K562 (cell line): ENCODE measurements around the gene VDAC1. TPM values are rescaled to one million over a fixed set of nuclear protein-coding genes. Genes with fewer than 3 reads are reported as not detected.

Experiments
- BDP1 ChIP-seq: IDR thresholded peaks from 3 replicates; pipeline ENCODE4 v1.6.1; 2011; ENCODE audit not compliant: insufficient read length, insufficient read depth
- CBX5 ChIP-seq: IDR thresholded peaks from 2 replicates; pipeline ENCODE4 v1.6.1; 2014; ENCODE audit warnings: low read depth, borderline replicate concordance
- DMBX1 ChIP-seq: fragments of 250-450 bp; sonication (Bioruptor Pico); IDR thresholded peaks from 2 replicates; pipeline ENCODE4 v1.8.0; 2022; ENCODE audit warnings: inconsistent platforms, mild to moderate bottlenecking, moderate library complexity, borderline replicate concordance
- GTF2E2 ChIP-seq: fragments of 200-800 bp; sonication (Bioruptor generic); IDR thresholded peaks from 2 replicates; pipeline ENCODE4 v1.6.1; 2016; ENCODE audit warnings: missing genetic modification characterization, missing compliant biosample characterization
- MAZ ChIP-seq, 2 experiments: fragments of 450-650 bp in 1 of 2; sonication (generic) in 1 of 2; formaldehyde crosslinking; IDR thresholded peaks in 1 of 2; conservative IDR thresholded peaks in 1 of 2; 2 replicates each; pipeline versions ENCODE4 v1.4.0 to v1.5.0; 2020; ENCODE audit warnings: mild to moderate bottlenecking in 1 of 2, missing genetic modification reagents in 1 of 2
- NUFIP1 ChIP-seq: fragments of 450-650 bp; IDR thresholded peaks from 2 replicates; pipeline ENCODE4 v1.6.1; 2018; ENCODE audit not compliant: partially characterized antibody
- PCBP1 ChIP-seq: fragments of 200-400 bp; formaldehyde crosslinking; IDR thresholded peaks from 2 replicates; pipeline ENCODE4 v1.6.1; 2018; ENCODE audit warnings: mild to moderate bottlenecking, low read depth, low read length; ENCODE audit not compliant: poor library complexity, severe bottlenecking
- PHB2 ChIP-seq: fragments of 450-650 bp; IDR thresholded peaks from 2 replicates; pipeline ENCODE4 v1.6.1; 2017; ENCODE audit warnings: low read depth
- PRMT5 ChIP-seq: sonication (generic); formaldehyde crosslinking; IDR thresholded peaks from 2 replicates; pipeline ENCODE4 v1.5.0; 2020; ENCODE audit warnings: missing genetic modification reagents
- RBFOX2 ChIP-seq: fragments of 200-400 bp; formaldehyde crosslinking; IDR thresholded peaks from 2 replicates; pipeline ENCODE4 v1.6.1; 2017; ENCODE audit warnings: low read depth, mild to moderate bottlenecking, low read length, moderate library complexity
- SMAD3 ChIP-seq: fragments of 450-650 bp; formaldehyde crosslinking; conservative IDR thresholded peaks from 2 replicates; pipeline ENCODE4 v1.4.0; 2020; ENCODE audit warnings: mild to moderate bottlenecking
- SMARCE1 ChIP-seq: fragments of 450-650 bp; IDR thresholded peaks from 2 replicates; pipeline ENCODE4 v1.7.1; 2016; ENCODE audit warnings: mild to moderate bottlenecking
- SPI1 ChIP-seq: IDR thresholded peaks from 2 replicates; pipeline ENCODE4 v1.6.1; 2011; ENCODE audit warnings: low read depth, low read length, control low read depth, borderline replicate concordance
- SRSF7 ChIP-seq: fragments of 200-400 bp; formaldehyde crosslinking; optimal IDR thresholded peaks from 2 replicates; pipeline ENCODE3; 2017; ENCODE audit warnings: mild to moderate bottlenecking, low read depth, low read length
- ZC3H8 ChIP-seq: fragments of 450-650 bp; IDR thresholded peaks from 2 replicates; pipeline ENCODE4 v1.6.1; 2017
- ZNF324 ChIP-seq: fragments of 250-450 bp; sonication (Bioruptor Pico); IDR thresholded peaks from 2 replicates; pipeline ENCODE4 v1.4.0; 2020; ENCODE audit warnings: mild to moderate bottlenecking
- polyA plus RNA-seq, 8 experiments: library from polyadenylated mRNA; depleted of rRNA in 4 of 8; stranded (reverse) in 5 of 8; unstranded in 3 of 8; fragments of >200 nt; fragmentation: Nextera tagmentation in 2 of 8; fragmentation: Illumina TruSeq in 1 of 8; extraction: Ambion mirVana in 2 of 8; extraction: Trizol in 1 of 8; gene quantifications; 2 replicates each; pipeline versions ENCODE4 v1.2.1 to v1.2.3, GENCODE V29; 2011 to 2014; ENCODE audit warnings: inconsistent platforms in 1 of 8, missing spikeins in 1 of 8
- total RNA-seq, 7 experiments: library from RNA; depleted of rRNA in 6 of 7; stranded (reverse); fragments of >200 nt in 6 of 7; fragmentation: Illumina TruSeq in 2 of 7; extraction: Trizol in 2 of 7; gene quantifications; 2 replicates each; pipeline versions ENCODE4 v1.2.1 to v1.2.3, GENCODE V29; 2011 to 2021; ENCODE audit warnings: low replicate concordance in 1 of 7
- TF ChIP-seq, protein P1 (sequence below): sonication (generic); formaldehyde crosslinking; IDR thresholded peaks from 2 replicates; pipeline ENCODE4 v1.8.0; 2022; ENCODE audit warnings: missing genetic modification reagents, mild to moderate bottlenecking, borderline replicate concordance
- TF ChIP-seq, protein P2 (sequence below): fragments of 200-800 bp; sonication (Bioruptor generic); IDR thresholded peaks from 2 replicates; pipeline ENCODE4 v1.6.1; 2017; ENCODE audit warnings: missing genetic modification characterization, missing compliant biosample characterization
- TF ChIP-seq, protein P3 (sequence below): fragments of 450-650 bp; formaldehyde crosslinking; IDR thresholded peaks from 2 replicates; pipeline ENCODE4 v1.4.0; 2020; ENCODE audit warnings: mild to moderate bottlenecking
- TF ChIP-seq, protein P4 (sequence below): fragments of 450-650 bp; IDR thresholded peaks from 2 replicates; pipeline ENCODE4 v1.6.1; 2017; ENCODE audit warnings: mild to moderate bottlenecking, moderate library complexity
- TF ChIP-seq, protein P5 (sequence below): fragments of 250-450 bp; sonication (Bioruptor Pico); IDR thresholded peaks from 2 replicates; pipeline ENCODE4 v1.8.0; 2021; ENCODE audit warnings: moderate library complexity, mild to moderate bottlenecking, inconsistent platforms

Gene VDAC1
- total and polyA plus RNA-seq, 9 of the 15 experiments (the other 6 are each of a cell fraction or from before 2014, with no cell fraction given), result 168 to 366 (median 293) TPM

DNA sequence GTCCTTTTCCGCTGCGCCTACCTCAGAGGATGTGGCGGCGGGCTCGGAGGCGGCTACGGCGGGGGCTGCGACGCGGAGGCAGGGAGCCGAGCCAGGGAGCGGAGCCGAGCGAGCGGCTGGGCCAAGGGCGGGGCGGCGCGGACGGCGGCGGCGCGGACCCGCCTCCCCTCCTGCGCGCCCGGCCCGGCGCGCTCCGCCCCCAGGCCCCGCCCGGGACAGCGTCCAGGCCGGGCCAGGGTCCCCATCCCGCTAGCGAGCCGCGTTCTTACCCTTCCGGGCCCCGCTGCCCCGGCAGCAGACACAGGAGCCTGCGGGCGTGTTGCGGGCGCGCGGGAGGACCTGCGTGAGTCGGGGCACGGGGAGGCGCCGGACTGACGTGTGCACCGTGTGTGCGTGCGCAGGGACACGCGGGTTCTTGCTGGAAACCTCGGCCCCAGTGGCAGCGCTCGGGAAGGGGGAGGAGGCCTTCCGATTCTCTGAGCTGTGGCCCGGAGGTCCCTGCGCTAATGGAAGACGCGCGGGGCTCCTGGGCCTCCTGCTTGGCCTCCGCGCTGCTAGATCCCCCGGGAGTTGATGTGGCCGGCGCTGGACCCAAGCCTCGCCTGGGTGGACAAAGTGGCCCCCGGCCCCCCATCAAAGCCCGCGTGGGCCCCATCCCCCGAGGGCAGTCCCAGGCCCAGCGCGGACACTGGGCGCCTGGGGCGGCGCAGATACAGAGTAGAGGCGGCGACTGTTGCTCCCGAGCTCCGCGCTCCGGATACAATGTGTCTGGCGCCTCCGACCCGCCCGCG is at the start of gene VDAC1 (continued):
- TF ChIP-seq, protein P1, sequence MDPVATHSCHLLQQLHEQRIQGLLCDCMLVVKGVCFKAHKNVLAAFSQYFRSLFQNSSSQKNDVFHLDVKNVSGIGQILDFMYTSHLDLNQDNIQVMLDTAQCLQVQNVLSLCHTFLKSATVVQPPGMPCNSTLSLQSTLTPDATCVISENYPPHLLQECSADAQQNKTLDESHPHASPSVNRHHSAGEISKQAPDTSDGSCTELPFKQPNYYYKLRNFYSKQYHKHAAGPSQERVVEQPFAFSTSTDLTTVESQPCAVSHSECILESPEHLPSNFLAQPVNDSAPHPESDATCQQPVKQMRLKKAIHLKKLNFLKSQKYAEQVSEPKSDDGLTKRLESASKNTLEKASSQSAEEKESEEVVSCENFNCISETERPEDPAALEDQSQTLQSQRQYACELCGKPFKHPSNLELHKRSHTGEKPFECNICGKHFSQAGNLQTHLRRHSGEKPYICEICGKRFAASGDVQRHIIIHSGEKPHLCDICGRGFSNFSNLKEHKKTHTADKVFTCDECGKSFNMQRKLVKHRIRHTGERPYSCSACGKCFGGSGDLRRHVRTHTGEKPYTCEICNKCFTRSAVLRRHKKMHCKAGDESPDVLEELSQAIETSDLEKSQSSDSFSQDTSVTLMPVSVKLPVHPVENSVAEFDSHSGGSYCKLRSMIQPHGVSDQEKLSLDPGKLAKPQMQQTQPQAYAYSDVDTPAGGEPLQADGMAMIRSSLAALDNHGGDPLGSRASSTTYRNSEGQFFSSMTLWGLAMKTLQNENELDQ (CRISPR knock-in tag), result no peak
- TF ChIP-seq, protein P2, sequence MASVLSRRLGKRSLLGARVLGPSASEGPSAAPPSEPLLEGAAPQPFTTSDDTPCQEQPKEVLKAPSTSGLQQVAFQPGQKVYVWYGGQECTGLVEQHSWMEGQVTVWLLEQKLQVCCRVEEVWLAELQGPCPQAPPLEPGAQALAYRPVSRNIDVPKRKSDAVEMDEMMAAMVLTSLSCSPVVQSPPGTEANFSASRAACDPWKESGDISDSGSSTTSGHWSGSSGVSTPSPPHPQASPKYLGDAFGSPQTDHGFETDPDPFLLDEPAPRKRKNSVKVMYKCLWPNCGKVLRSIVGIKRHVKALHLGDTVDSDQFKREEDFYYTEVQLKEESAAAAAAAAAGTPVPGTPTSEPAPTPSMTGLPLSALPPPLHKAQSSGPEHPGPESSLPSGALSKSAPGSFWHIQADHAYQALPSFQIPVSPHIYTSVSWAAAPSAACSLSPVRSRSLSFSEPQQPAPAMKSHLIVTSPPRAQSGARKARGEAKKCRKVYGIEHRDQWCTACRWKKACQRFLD, result 0 out of 2 replicates have a peak, but pooled peaks have one; percentile 10
- no peak for TF ChIP-seq ZNF324 (CRISPR knock-in tag)
- TF ChIP-seq, protein P3, sequence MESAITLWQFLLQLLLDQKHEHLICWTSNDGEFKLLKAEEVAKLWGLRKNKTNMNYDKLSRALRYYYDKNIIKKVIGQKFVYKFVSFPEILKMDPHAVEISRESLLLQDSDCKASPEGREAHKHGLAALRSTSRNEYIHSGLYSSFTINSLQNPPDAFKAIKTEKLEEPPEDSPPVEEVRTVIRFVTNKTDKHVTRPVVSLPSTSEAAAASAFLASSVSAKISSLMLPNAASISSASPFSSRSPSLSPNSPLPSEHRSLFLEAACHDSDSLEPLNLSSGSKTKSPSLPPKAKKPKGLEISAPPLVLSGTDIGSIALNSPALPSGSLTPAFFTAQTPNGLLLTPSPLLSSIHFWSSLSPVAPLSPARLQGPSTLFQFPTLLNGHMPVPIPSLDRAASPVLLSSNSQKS (CRISPR knock-in tag), result no peak
- no peak for TF ChIP-seq SMARCE1
- no peak for TF ChIP-seq PCBP1
- no peak for TF ChIP-seq BDP1
- peak; percentile 30 to 74; a peak in 2 of 4 replicates for TF ChIP-seq MAZ (CRISPR knock-in tag; conservative IDR thresholded peaks at IDR 0.05 in 1 of 2, IDR thresholded peaks at IDR 0.05 in 1 of 2)
- no peak for TF ChIP-seq PHB2
- no peak for TF ChIP-seq SPI1
- no peak for TF ChIP-seq ZC3H8
- TF ChIP-seq RBFOX2, result peak; percentile 89
- no peak for TF ChIP-seq SMAD3 (CRISPR knock-in tag)
- no peak for TF ChIP-seq CBX5
- TF ChIP-seq, protein P4, sequence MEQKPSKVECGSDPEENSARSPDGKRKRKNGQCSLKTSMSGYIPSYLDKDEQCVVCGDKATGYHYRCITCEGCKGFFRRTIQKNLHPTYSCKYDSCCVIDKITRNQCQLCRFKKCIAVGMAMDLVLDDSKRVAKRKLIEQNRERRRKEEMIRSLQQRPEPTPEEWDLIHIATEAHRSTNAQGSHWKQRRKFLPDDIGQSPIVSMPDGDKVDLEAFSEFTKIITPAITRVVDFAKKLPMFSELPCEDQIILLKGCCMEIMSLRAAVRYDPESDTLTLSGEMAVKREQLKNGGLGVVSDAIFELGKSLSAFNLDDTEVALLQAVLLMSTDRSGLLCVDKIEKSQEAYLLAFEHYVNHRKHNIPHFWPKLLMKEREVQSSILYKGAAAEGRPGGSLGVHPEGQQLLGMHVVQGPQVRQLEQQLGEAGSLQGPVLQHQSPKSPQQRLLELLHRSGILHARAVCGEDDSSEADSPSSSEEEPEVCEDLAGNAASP, result no peak
- TF ChIP-seq PRMT5 (CRISPR knock-in tag), result no peak
- TF ChIP-seq SRSF7, result no peak
- TF ChIP-seq, protein P5, sequence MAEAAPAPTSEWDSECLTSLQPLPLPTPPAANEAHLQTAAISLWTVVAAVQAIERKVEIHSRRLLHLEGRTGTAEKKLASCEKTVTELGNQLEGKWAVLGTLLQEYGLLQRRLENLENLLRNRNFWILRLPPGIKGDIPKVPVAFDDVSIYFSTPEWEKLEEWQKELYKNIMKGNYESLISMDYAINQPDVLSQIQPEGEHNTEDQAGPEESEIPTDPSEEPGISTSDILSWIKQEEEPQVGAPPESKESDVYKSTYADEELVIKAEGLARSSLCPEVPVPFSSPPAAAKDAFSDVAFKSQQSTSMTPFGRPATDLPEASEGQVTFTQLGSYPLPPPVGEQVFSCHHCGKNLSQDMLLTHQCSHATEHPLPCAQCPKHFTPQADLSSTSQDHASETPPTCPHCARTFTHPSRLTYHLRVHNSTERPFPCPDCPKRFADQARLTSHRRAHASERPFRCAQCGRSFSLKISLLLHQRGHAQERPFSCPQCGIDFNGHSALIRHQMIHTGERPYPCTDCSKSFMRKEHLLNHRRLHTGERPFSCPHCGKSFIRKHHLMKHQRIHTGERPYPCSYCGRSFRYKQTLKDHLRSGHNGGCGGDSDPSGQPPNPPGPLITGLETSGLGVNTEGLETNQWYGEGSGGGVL (CRISPR knock-in tag), result no peak
- TF ChIP-seq DMBX1 (CRISPR knock-in tag), result no peak
- no peak for TF ChIP-seq NUFIP1
- no peak for TF ChIP-seq GTF2E2 (tag)
